GM12864 (cell line): ENCODE results near the gene ABCA7.

ENCODE experiments used
- DNase-seq: peaks from one replicate; pipeline ENCODE4 v3.0.0-alpha.2; 2011; ENCODE audit warnings: low read depth
- H3K4me3 ChIP-seq: 2 replicates; pipeline ENCODE4 v1.5.1; 2011; ENCODE audit warnings: mild to moderate bottlenecking, low read depth, low read length, control low read depth
- TF ChIP-seq, protein P1 (sequence below): IDR thresholded peaks from 2 replicates; pipeline ENCODE4 v1.5.1; 2011; ENCODE audit warnings: low read depth, mild to moderate bottlenecking, moderate library complexity, low read length, control low read depth, inconsistent platforms; ENCODE audit errors: missing control alignments

ABCA7 gene

DNA sequence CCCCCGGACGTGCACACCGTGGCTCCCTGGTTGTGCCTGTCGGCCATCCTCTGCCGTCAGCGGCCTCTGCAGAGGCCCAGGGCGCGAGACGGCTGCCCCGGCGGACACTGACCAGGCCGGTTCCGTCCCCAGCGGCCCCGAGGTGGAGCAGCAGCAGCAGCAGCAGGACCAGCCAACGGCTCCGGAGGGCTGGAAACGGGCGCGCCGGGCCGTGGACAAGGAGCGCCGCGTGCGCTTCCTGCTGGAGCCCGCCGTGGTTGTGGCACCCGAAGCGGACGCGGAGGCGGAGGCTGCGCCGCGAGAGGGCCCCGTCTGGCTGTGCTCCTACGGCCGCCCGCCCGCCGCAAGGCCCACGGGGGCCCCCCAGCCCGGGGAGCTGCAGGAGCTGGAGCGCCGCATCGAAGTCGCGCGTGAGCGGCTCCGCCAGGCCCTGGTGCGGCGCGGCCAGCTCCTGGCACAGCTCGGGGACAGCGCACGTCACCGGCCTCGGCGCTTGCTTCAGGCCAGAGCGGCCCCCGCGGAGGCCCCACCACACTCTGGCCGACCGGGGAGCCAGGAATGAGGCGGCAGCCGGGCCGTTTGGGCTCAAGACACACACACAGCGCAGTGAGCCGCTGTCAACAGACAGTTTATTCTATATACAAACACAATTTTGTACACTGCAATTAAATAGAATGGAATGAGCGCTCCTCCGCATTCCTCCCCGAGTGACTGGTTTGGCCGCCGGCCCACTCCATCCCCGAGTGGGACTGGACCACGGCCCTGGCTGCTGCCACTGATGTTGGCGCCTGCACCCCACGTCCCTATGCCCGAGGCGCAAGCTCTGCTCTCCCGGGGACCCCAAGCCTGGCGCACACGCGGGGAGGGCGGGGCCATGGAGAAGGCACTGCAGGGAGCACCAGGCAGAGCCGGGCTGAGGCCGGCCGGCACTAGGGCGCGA lies 30.6 kb upstream of the ABCA7 start:
- no peak overlapping the region for H3K4me3 ChIP-seq
- TF ChIP-seq, protein P1, sequence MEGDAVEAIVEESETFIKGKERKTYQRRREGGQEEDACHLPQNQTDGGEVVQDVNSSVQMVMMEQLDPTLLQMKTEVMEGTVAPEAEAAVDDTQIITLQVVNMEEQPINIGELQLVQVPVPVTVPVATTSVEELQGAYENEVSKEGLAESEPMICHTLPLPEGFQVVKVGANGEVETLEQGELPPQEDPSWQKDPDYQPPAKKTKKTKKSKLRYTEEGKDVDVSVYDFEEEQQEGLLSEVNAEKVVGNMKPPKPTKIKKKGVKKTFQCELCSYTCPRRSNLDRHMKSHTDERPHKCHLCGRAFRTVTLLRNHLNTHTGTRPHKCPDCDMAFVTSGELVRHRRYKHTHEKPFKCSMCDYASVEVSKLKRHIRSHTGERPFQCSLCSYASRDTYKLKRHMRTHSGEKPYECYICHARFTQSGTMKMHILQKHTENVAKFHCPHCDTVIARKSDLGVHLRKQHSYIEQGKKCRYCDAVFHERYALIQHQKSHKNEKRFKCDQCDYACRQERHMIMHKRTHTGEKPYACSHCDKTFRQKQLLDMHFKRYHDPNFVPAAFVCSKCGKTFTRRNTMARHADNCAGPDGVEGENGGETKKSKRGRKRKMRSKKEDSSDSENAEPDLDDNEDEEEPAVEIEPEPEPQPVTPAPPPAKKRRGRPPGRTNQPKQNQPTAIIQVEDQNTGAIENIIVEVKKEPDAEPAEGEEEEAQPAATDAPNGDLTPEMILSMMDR = no peak
- DNase-seq = no peak

DNA sequence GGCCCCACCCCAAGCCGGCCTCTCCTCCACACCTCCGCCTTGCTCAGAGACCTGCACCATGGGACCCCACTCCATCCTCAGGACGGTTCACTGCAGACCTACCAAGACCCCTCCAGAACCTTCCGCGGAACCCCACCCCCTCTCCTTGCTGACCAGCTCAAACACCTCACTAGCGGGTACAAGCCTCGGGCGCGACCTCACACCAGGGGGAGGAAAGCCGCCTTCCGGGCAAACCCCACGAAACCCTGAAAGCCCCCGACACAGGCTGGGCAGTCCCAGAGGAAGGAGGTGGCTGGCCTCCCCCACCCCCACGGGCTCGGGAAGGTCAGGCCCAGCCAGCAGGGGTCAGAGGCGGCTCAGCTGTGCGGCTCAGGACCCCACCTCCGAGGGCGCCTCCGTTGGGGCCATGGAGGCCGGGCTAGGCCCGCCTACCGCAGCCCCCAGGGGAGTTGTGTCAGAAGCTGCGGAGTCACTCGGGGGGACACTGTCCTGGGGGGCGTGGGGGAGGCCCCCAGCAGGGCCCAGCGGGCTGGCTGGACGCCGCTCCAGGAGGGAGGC lies 29.8 kb upstream of the ABCA7 start:
- DNase-seq = no peak
- no peak overlapping the region for H3K4me3 ChIP-seq
- TF ChIP-seq, protein P1 = no peak

DNA sequence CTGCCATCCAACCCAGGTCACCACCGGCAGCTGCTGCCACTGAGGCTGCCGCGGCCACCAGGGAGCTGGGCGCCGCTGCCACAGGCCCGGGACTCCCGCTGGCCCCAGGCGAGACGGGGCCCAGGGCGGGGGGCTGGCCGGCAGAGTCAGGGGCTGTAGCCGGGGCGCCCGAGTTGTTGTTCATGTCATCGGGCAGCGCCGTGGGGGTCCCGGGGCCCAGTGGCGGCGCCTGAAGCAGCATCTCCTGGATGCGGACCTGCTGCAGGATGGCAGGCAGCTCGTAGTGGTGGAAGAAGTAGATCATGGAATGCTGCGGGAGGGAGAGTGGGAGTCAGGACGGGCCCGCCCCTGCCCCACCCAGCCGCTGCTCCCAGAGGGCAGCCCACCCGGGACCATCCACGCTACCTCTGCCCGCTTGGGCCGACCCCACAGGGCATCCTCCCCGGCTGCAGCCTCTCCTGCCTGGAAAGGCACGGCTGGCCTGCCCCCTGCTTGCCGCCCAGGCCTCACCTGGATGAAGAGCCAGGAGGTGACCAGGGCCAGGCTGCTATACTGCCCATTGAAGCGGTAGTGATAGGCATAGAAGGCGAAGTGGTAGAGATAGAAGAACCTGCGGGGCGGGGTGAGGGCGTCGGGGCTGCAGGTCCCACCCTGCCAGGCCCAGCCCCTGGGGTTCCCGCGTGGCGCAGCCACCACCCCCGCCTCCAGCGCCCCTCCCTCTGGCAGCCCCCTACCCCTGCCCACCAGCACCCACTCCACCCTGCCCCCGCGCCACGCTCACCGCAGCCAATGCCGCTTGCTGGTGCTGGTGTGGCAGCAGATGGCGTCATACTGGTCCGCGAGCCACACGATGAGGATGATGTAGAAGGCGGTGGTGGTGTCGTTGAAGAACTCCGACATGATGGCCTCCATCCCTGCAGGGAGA lies 29.1 kb upstream of the ABCA7 start:
- TF ChIP-seq, protein P1 = no peak
- no peak for DNase-seq
- H3K4me3 ChIP-seq = no peak overlapping the region

DNA sequence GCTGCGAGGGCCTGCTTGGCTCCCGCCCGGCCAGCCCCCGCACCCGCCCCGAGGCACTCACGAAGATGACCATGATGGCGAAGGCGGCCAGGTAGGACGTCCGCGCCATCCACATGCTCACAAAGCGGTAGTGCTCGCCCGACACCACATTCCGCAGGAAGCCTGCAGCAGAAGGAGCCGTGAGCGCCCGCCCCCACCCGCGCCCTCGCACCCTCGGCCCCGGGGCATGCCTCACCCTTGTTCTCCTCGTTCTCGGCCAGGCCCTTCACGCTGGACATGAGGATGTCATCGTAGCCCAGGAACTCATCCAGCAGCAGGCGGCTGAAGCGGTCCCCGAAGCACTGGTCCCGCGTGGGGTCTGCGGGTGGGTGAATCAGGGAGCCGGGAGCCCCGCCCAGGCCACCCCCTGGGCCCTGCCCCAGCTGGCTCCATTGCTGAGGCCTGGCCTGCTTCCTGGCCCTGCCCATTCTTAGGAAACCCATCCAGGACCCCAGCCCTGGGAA lies 28.0 kb upstream of the ABCA7 start:
- H3K4me3 ChIP-seq = no peak overlapping the region
- no peak for DNase-seq
- TF ChIP-seq, protein P1 = no peak

DNA sequence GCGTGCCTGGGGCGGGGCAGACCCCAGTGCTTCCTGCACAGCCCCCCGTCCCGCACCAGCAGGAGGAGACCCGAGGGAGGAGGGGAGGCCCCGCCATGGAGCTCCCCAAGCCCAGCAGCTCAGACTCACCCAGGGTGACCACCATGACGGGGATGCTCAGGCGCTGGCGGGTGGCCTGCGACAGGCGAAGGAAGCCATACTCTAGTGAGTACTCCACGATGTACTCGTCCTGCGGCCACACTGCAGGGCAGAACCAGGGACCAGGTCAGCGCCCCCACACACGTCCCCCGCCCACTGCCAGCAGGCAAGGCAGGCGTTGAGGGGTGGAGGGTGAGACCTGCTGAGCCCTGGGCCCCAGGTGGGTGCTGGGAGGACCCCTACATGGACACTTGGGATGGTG lies 27.6 kb upstream of the ABCA7 start:
- TF ChIP-seq, protein P1 = no peak
- no peak overlapping the region for H3K4me3 ChIP-seq
- DNase-seq = no peak

DNA sequence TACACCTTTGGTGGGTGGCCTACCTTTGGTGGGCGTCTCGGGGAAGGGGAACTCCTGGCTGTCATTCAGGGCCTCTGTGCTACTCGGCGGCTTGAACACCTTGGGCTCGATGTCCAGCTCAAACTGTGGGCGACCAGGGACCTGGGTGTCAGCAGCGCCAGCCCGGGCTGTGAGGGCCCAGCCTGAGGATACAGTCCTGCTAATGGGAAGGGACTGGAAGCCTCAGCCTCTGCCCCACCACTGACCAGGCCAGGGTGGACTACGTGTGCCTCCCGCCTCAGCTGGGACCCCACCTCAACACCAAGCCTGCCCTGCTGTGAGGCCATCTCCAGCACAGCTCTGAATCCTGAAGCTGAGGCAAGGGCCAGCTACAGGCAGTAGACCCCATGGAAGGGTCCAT lies 26.7 kb upstream of the ABCA7 start:
- TF ChIP-seq, protein P1 = no peak
- no peak for DNase-seq
- no peak overlapping the region for H3K4me3 ChIP-seq
